Subcutaneous abdominal adipose tissue (tissue), 5 donors: ENCODE data around the gene FBH1.

Experiments
- H3K27ac ChIP-seq: one replicate; pipeline ENCODE4 v1.7.0; 2013; ENCODE audit warnings: low read depth, mild to moderate bottlenecking, inconsistent platforms, low read length, moderate library complexity
- H3K27me3 ChIP-seq, 5 donors: one replicate each; pipeline ENCODE4 v1.7.0; 2013; ENCODE audit warnings: low read length in 5 of 5, inconsistent platforms in 1 of 5; ENCODE audit not compliant: control insufficient read depth in 5 of 5, insufficient read depth in 4 of 5
- H3K36me3 ChIP-seq, 5 donors: one replicate each; pipeline ENCODE4 v1.7.0; 2013; ENCODE audit warnings: low read length in 5 of 5; ENCODE audit not compliant: control insufficient read depth in 5 of 5, insufficient read depth in 5 of 5
- H3K4me1 ChIP-seq, 5 donors: one replicate each; pipeline ENCODE4 v1.7.0; 2013; ENCODE audit warnings: low read length in 5 of 5, mild to moderate bottlenecking in 3 of 5, moderate library complexity in 1 of 5; ENCODE audit not compliant: control insufficient read depth in 5 of 5, insufficient read depth in 5 of 5
- H3K4me3 ChIP-seq, 5 donors: one replicate each; pipeline ENCODE4 v1.7.0; 2013; ENCODE audit warnings: low read length in 5 of 5, low read depth in 1 of 5
- H3K9ac ChIP-seq, 5 donors: one replicate each; pipeline ENCODE4 v1.7.0; 2013; ENCODE audit warnings: low read length in 5 of 5, mild to moderate bottlenecking in 4 of 5, moderate library complexity in 3 of 5
- H3K9me3 ChIP-seq, 5 donors: one replicate each; pipeline ENCODE4 v1.7.0; 2013; ENCODE audit warnings: low read length in 5 of 5; ENCODE audit not compliant: control insufficient read depth in 5 of 5
- donor health status: healthy.
- donor health status: healthy.
- donor health status: healthy.
- donor health status: healthy.
- donor health status: healthy.

The FBH1 gene

GRCh38 chr10:5933909-5934546 lies 44.0 kb downstream of the FBH1 start:
- Histone ChIP-seq H3K4me1 (peaks cover 0 to 6% (median 3%) of the 10 kb centered on the region in 5 donors), H3K27me3 (no peaks in the 10 kb centered on the region), H3K4me3 (no peak overlapping the region), H3K9ac (no peak overlapping the region), H3K36me3 (peaks cover 8 to 86% (median 59%) of the 10 kb centered on the region in 5 donors), H3K9me3 (no peaks in the 10 kb centered on the region), H3K27ac (no peak overlapping the region)

- Histone ChIP-seq H3K36me3 (peaks cover 0 to 70% (median 45%) of the 10 kb centered on the region in 5 donors), H3K4me3 (no peak overlapping the region), H3K27ac (no peak overlapping the region), H3K9me3 (no peaks in the 10 kb centered on the region), H3K4me1 (peaks cover 0 to 9% (median 3%) of the 10 kb centered on the region in 5 donors), H3K9ac (no peak overlapping the region), H3K27me3 (no peaks in the 10 kb centered on the region)
Measured at GRCh38 chr10:5935628-5936027, 45.6 kb downstream of the FBH1 start.

GRCh38 chr10:5937016-5937415 lies 47.0 kb downstream of the FBH1 start:
- Histone ChIP-seq H3K9me3 (no peaks in the 10 kb centered on the region), H3K4me1 (peaks cover 0 to 20% (median 8%) of the 10 kb centered on the region in 5 donors), H3K36me3 (peaks cover 0 to 60% (median 40%) of the 10 kb centered on the region in 5 donors), H3K4me3 (no peak overlapping the region), H3K9ac (no peak overlapping the region), H3K27ac (no peak overlapping the region), H3K27me3 (no peaks in the 10 kb centered on the region)

- Histone ChIP-seq H3K9ac (no peak overlapping the region), H3K27ac (no peak overlapping the region), H3K4me1 (peaks cover 2 to 25% (median 13%) of the 10 kb centered on the region in 5 donors), H3K36me3 (peaks cover 0 to 49% (median 40%) of the 10 kb centered on the region in 5 donors), H3K4me3 (no peak overlapping the region), H3K9me3 (no peaks in the 10 kb centered on the region), H3K27me3 (peaks cover 0 to under 1% (median 0%) of the 10 kb centered on the region in 5 donors)
Measured at GRCh38 chr10:5938291-5938690, 48.2 kb downstream of the FBH1 start.

GRCh38 chr10:5940807-5941218 lies 50.8 kb downstream of the FBH1 start:
- H3K9ac ChIP-seq, result no peak overlapping the region
- no peak overlapping the region for H3K4me3 ChIP-seq
- no peak overlapping the region for H3K27ac ChIP-seq
- peaks cover 15 to 50% (median 36%) of the 10 kb centered on the region in 5 donors for H3K4me1 ChIP-seq
- peaks cover 0 to 6% (median 0%) of the 10 kb centered on the region in 5 donors for H3K27me3 ChIP-seq
- H3K36me3 ChIP-seq, result peaks cover 0 to 31% (median 29%) of the 10 kb centered on the region in 5 donors
- no peaks in the 10 kb centered on the region for H3K9me3 ChIP-seq

GRCh38 chr10:5941579-5941978 lies 51.5 kb downstream of the FBH1 start:
- no peak overlapping the region for H3K4me3 ChIP-seq
- H3K9me3 ChIP-seq, result no peaks in the 10 kb centered on the region
- H3K4me1 ChIP-seq, result peaks cover 19 to 57% (median 44%) of the 10 kb centered on the region in 5 donors
- peak overlapping the region in 1 of 5 donors; percentile 59 for H3K9ac ChIP-seq
- H3K27me3 ChIP-seq, result peaks cover 0 to 6% (median 0%) of the 10 kb centered on the region in 5 donors
- H3K27ac ChIP-seq, result peak overlapping the region; percentile 86
- H3K36me3 ChIP-seq, result peaks cover 0 to 24% (median 23%) of the 10 kb centered on the region in 5 donors

GRCh38 chr10:5942001-5942400 lies 52.0 kb downstream of the FBH1 start:
- peak overlapping the region in 2 of 5 donors; percentile 6 to 59 for H3K9ac ChIP-seq
- peak overlapping the region; percentile 86 for H3K27ac ChIP-seq
- peaks cover 0 to 20% (median 19%) of the 10 kb centered on the region in 5 donors for H3K36me3 ChIP-seq
- peak overlapping the region in 1 of 5 donors; percentile 40 for H3K4me3 ChIP-seq
- H3K4me1 ChIP-seq, result peaks cover 19 to 62% (median 48%) of the 10 kb centered on the region in 5 donors
- H3K9me3 ChIP-seq, result no peaks in the 10 kb centered on the region
- peaks cover 0 to 6% (median 0%) of the 10 kb centered on the region in 5 donors for H3K27me3 ChIP-seq

GRCh38 chr10:5942474-5942873 lies 52.4 kb downstream of the FBH1 start:
- peak overlapping the region; percentile 86 for H3K27ac ChIP-seq

GRCh38 chr10:5943536-5943935 lies 53.5 kb downstream of the FBH1 start:
- H3K27ac ChIP-seq, result peak overlapping the region; percentile 86
- peak overlapping the region in 3 of 5 donors; percentile 26 to 53 (median 42) for H3K9ac ChIP-seq
- H3K9me3 ChIP-seq, result no peaks in the 10 kb centered on the region
- H3K27me3 ChIP-seq, result peaks cover 0 to 6% (median 0%) of the 10 kb centered on the region in 5 donors
- H3K4me3 ChIP-seq, result peak overlapping the region in 1 of 5 donors; percentile 27
- peaks cover 0 to 4% (median 4%) of the 10 kb centered on the region in 5 donors for H3K36me3 ChIP-seq
- peaks cover 19 to 64% (median 51%) of the 10 kb centered on the region in 5 donors for H3K4me1 ChIP-seq

More at GRCh38 chr10:5942474-5942873, 52.4 kb downstream of the FBH1 start:
- H3K4me3 ChIP-seq, result peak overlapping the region in 1 of 5 donors; percentile 40
- no peak overlapping the region for H3K9ac ChIP-seq
- peaks cover 0 to 15% (median 15%) of the 10 kb centered on the region in 5 donors for H3K36me3 ChIP-seq
- no peaks in the 10 kb centered on the region for H3K9me3 ChIP-seq
- H3K27me3 ChIP-seq, result peaks cover 0 to 6% (median 0%) of the 10 kb centered on the region in 5 donors
- H3K4me1 ChIP-seq, result peaks cover 19 to 64% (median 51%) of the 10 kb centered on the region in 5 donors
